H1 (cell line): Measurements from ENCODE around the gene NRXN3. TPM values are rescaled to one million over a fixed set of nuclear protein-coding genes. Genes with fewer than 3 reads are reported as not detected.

Experiments used
- CTCF ChIA-PET: fragments of 300-600 bp; sonication (Branson Sonifier 250); formaldehyde crosslinking; loops from one replicate; lab custom pipeline; 2021; ENCODE audit not compliant: partially characterized antibody; lab: Charles Lee
- POLR2A ChIA-PET: fragments of 300-600 bp; sonication (Branson Sonifier 250); formaldehyde crosslinking; loops from one replicate; lab custom pipeline; 2021; ENCODE audit warnings: inconsistent platforms; ENCODE audit not compliant: partially characterized antibody; lab: Charles Lee
- DNase-seq, 2 experiments: peaks; one replicate each; pipeline versions ENCODE4 v3.0.0 to v3.0.0-alpha.2; 2010 to 2022; ENCODE audit warnings: low spot score in 2 of 2, low read depth in 1 of 2, mixed read lengths in 1 of 2
- FAIRE-seq: peaks from 2 replicates; lab custom pipeline; 2011; peaks lifted over from hg19 to GRCh38; lab: Jason Lieb, UNC
- H2AFZ ChIP-seq: 2 replicates; pipeline ENCODE4 v1.8.1; 2012; ENCODE audit warnings: low read length, inconsistent platforms
- H2AK5ac ChIP-seq: 2 replicates; pipeline ENCODE4 v1.6.1; 2013; ENCODE audit warnings: low read depth, low read length
- H2BK120ac ChIP-seq: replicated peaks from 2 replicates; pipeline ENCODE3; 2013; ENCODE audit warnings: low read depth, low read length, inconsistent platforms
- H2BK12ac ChIP-seq: 2 replicates; pipeline ENCODE4 v1.6.1; 2013; ENCODE audit warnings: low read depth, low read length
- H2BK15ac ChIP-seq: 2 replicates; pipeline ENCODE4 v1.6.1; 2013; ENCODE audit warnings: low read length
- H2BK20ac ChIP-seq: 2 replicates; pipeline ENCODE4 v1.6.1; 2013; ENCODE audit warnings: low read length
- H2BK5ac ChIP-seq: 2 replicates; pipeline ENCODE4 v1.6.1; 2013; ENCODE audit warnings: low read depth, low read length
- H3K14ac ChIP-seq: 2 replicates; pipeline ENCODE4 v1.6.1; 2013; ENCODE audit warnings: inconsistent platforms; ENCODE audit not compliant: insufficient read length
- H3K18ac ChIP-seq: 2 replicates; pipeline ENCODE4 v1.6.1; 2013; ENCODE audit warnings: low read length; ENCODE audit errors: extremely low read depth
- H3K23ac ChIP-seq: 2 replicates; pipeline ENCODE4 v1.6.1; 2013; ENCODE audit warnings: inconsistent platforms; ENCODE audit not compliant: insufficient read length
- H3K23me2 ChIP-seq: 2 replicates; pipeline ENCODE4 v1.6.1; 2013; ENCODE audit warnings: low read depth, low read length
- H3K27ac ChIP-seq: 2 replicates; pipeline ENCODE4 v1.6.1; 2011; ENCODE audit warnings: low read depth, low read length, inconsistent platforms
- H3K27me3 ChIP-seq, 4 experiments: replicated peaks in 1 of 4; 1 replicate in 1 of 4; 2 replicates in 3 of 4; pipeline versions ENCODE4 v1.6.1 to v1.8.1; 2011 to 2013; ENCODE audit warnings: low read length in 3 of 4, mild to moderate bottlenecking in 3 of 4, inconsistent platforms in 2 of 4, mixed read lengths in 2 of 4, moderate library complexity in 1 of 4; ENCODE audit not compliant: control insufficient read depth in 3 of 4, insufficient read depth in 3 of 4; ENCODE audit errors: extremely low read depth in 1 of 4
- H3K36me3 ChIP-seq, 4 experiments: 2 replicates each; pipeline versions ENCODE4 v1.6.1 to v1.8.1; 2011 to 2013; ENCODE audit warnings: mild to moderate bottlenecking in 4 of 4, low read length in 3 of 4, moderate library complexity in 2 of 4, control low read depth in 1 of 4, inconsistent platforms in 1 of 4; ENCODE audit not compliant: insufficient read depth in 4 of 4, control insufficient read depth in 2 of 4
- H3K4ac ChIP-seq: replicated peaks from 2 replicates; pipeline ENCODE3; 2013; ENCODE audit warnings: low read length, low read depth, mixed read lengths, inconsistent platforms; ENCODE audit not compliant: insufficient read length
- H3K4me1 ChIP-seq, 4 experiments: replicated peaks in 1 of 4; 1 replicate in 1 of 4; 2 replicates in 3 of 4; pipeline versions ENCODE4 v1.6.1 to v1.8.1; 2011 to 2013; ENCODE audit warnings: low read length in 3 of 4, inconsistent platforms in 2 of 4, mixed read lengths in 1 of 4; ENCODE audit not compliant: insufficient read depth in 4 of 4, control insufficient read depth in 3 of 4
- H3K4me2 ChIP-seq, 2 experiments: 2 replicates each; pipeline versions ENCODE4 v1.6.1 to v1.8.1; 2011 to 2013; ENCODE audit warnings: low read depth in 2 of 2, low read length in 2 of 2, control low read depth in 1 of 2, inconsistent platforms in 1 of 2, mild to moderate bottlenecking in 1 of 2; ENCODE audit not compliant: insufficient read depth in 1 of 2
- H3K4me3 ChIP-seq, 4 experiments: fragments of 200-600, 300-600 bp in 1 of 4; sonication (generic), shearing (Covaris generic), sonication (Bioruptor Twin) in 1 of 4; 2 replicates each; pipeline versions ENCODE4 v1.5.1 to v1.8.1; 2011 to 2016; ENCODE audit warnings: low read length in 4 of 4, low read depth in 3 of 4, control low read depth in 2 of 4, inconsistent platforms in 2 of 4, mild to moderate bottlenecking in 2 of 4, mixed read lengths in 1 of 4, moderate library complexity in 1 of 4; ENCODE audit not compliant: insufficient read depth in 2 of 4; ENCODE audit errors: extremely low read depth in 1 of 4
- H3K56ac ChIP-seq: replicated peaks from 2 replicates; pipeline ENCODE3; 2013; ENCODE audit warnings: low read depth, mild to moderate bottlenecking, mixed read lengths, low read length, inconsistent platforms; ENCODE audit not compliant: insufficient read length
- H3K79me1 ChIP-seq: 2 replicates; pipeline ENCODE4 v1.6.1; 2013; ENCODE audit warnings: low read depth, low read length, control low read depth
- H3K79me2 ChIP-seq, 2 experiments: 2 replicates each; pipeline versions ENCODE4 v1.6.1 to v1.8.1; 2012 to 2013; ENCODE audit warnings: low read length in 2 of 2, mild to moderate bottlenecking in 2 of 2, inconsistent platforms in 1 of 2; ENCODE audit not compliant: insufficient read depth in 2 of 2, control insufficient read depth in 1 of 2
- H3K9ac ChIP-seq, 4 experiments: replicated peaks in 1 of 4; 1 replicate in 1 of 4; 2 replicates in 3 of 4; pipeline versions ENCODE4 v1.6.1 to v1.8.1; 2011 to 2013; ENCODE audit warnings: low read depth in 3 of 4, low read length in 3 of 4, control low read depth in 2 of 4, mild to moderate bottlenecking in 2 of 4, moderate library complexity in 2 of 4, inconsistent platforms in 1 of 4; ENCODE audit errors: extremely low read depth in 1 of 4
- H3K9me3 ChIP-seq, 2 experiments: 2 replicates each; pipeline versions ENCODE4 v1.6.1 to v1.8.1; 2012 to 2013; ENCODE audit warnings: mild to moderate bottlenecking in 2 of 2, moderate library complexity in 2 of 2, control low read depth in 1 of 2, inconsistent platforms in 1 of 2, low read depth in 1 of 2, low read length in 1 of 2, mixed read lengths in 1 of 2; ENCODE audit not compliant: insufficient read depth in 2 of 2
- H4K20me1 ChIP-seq, 2 experiments: replicated peaks in 1 of 2; 2 replicates each; pipeline versions ENCODE3 to v1.8.1; 2011 to 2013; ENCODE audit warnings: inconsistent platforms in 2 of 2, low read length in 2 of 2, mild to moderate bottlenecking in 1 of 2; ENCODE audit not compliant: insufficient read depth in 2 of 2, control insufficient read depth in 1 of 2
- H4K5ac ChIP-seq: 2 replicates; pipeline ENCODE4 v1.6.1; 2013; ENCODE audit warnings: low read length, low read depth, mixed read lengths, inconsistent platforms; ENCODE audit not compliant: insufficient read length
- H4K8ac ChIP-seq: 2 replicates; pipeline ENCODE4 v1.8.0; 2013; ENCODE audit warnings: mild to moderate bottlenecking, moderate library complexity, low read length, inconsistent platforms; ENCODE audit not compliant: insufficient read depth; ENCODE audit errors: extremely low read depth
- H4K91ac ChIP-seq: replicated peaks from 2 replicates; pipeline ENCODE3; 2013; ENCODE audit warnings: low read length, mixed read lengths, inconsistent platforms; ENCODE audit not compliant: insufficient read length
- BACH1 ChIP-seq: IDR thresholded peaks from 2 replicates; pipeline ENCODE4 v1.6.1; 2012; ENCODE audit warnings: low read length, improper control_type of control experiment
- BCL11A ChIP-seq, 2 experiments: IDR thresholded peaks; one replicate each; pipeline ENCODE4 v1.6.1; 2011; ENCODE audit warnings: low read depth in 2 of 2, low read length in 2 of 2, mild to moderate bottlenecking in 2 of 2
- CBX5 ChIP-seq: fragments of 300-800, 300-1000 bp; sonication (generic); IDR thresholded peaks from 2 replicates; pipeline ENCODE4 v1.7.1; 2016; ENCODE audit warnings: antibody characterized with exemption, low read length, low read depth
- CBX8 ChIP-seq: fragments of 300-800, 300-1000 bp; sonication (generic); IDR thresholded peaks from 2 replicates; pipeline ENCODE4 v1.7.1; 2016; ENCODE audit warnings: low read depth, low read length, borderline replicate concordance
- CHD1 ChIP-seq: IDR thresholded peaks from 2 replicates; pipeline ENCODE4 v1.6.1; 2012; ENCODE audit warnings: low read depth, low read length, improper control_type of control experiment
- CHD2 ChIP-seq: IDR thresholded peaks from 2 replicates; pipeline ENCODE4 v1.6.1; 2012; ENCODE audit warnings: low read length, improper control_type of control experiment
- JUN ChIP-seq: IDR thresholded peaks from 2 replicates; pipeline ENCODE4 v1.6.1; 2011; ENCODE audit warnings: low read depth, mild to moderate bottlenecking, improper control_type of control experiment, low read length
- KDM1A ChIP-seq: fragments of 200-600, 300-600 bp; sonication (generic); IDR thresholded peaks from 2 replicates; pipeline ENCODE4 v1.7.1; 2016; ENCODE audit warnings: mild to moderate bottlenecking, low read length, borderline replicate concordance
- KDM4A ChIP-seq: IDR thresholded peaks from one replicate; pipeline ENCODE4 v1.7.1; 2012; ENCODE audit warnings: low read depth, mild to moderate bottlenecking, moderate library complexity, low read length, inconsistent platforms; ENCODE audit not compliant: severe bottlenecking
- NRF1 ChIP-seq: IDR thresholded peaks from 2 replicates; pipeline ENCODE4 v1.6.1; 2011; ENCODE audit warnings: mild to moderate bottlenecking, low read depth, low read length, improper control_type of control experiment
- SIN3A ChIP-seq, 2 experiments: IDR thresholded peaks in 1 of 2; conservative IDR thresholded peaks in 1 of 2; 2 replicates each; pipeline ENCODE4 v1.6.1; 2011 to 2012; ENCODE audit warnings: low read length in 2 of 2, improper control_type of control experiment in 1 of 2, low read depth in 1 of 2, mild to moderate bottlenecking in 1 of 2
- SIX5 ChIP-seq: IDR thresholded peaks from 2 replicates; pipeline ENCODE4 v1.6.1; 2011; ENCODE audit warnings: mild to moderate bottlenecking, low read depth, low read length
- TAF7 ChIP-seq: optimal IDR thresholded peaks from 2 replicates; pipeline ENCODE3; 2011; ENCODE audit warnings: low read depth, mild to moderate bottlenecking, inconsistent platforms, low read length, moderate library complexity, borderline replicate concordance
- TBP ChIP-seq: IDR thresholded peaks from 2 replicates; pipeline ENCODE4 v1.6.1; 2011; ENCODE audit warnings: low read depth, low read length, improper control_type of control experiment
- WGBS, 2 experiments: shearing (Covaris generic) in 1 of 2; methylation state at CpG; one replicate each; pipeline versions ENCODE4 v1.1.6 to v1.1.7; 2013 to 2015; ENCODE audit warnings: low lambda C conversion rate in 2 of 2, mixed read lengths in 2 of 2, inconsistent platforms in 1 of 2, low coverage in 1 of 2, missing lambda C conversion rate in 1 of 2; ENCODE audit not compliant: insufficient replicate concordance in 2 of 2, insufficient coverage in 1 of 2, insufficient read length in 1 of 2; ENCODE audit errors: extremely low coverage in 1 of 2, missing lambda C conversion rate in 1 of 2; 5-methylcytosine and 5-hydroxymethylcytosine counted together
- polyA plus RNA-seq, 7 experiments: library from polyadenylated mRNA; depleted of rRNA in 3 of 7; stranded (reverse) in 5 of 7; unstranded in 2 of 7; fragments of >200 nt in 5 of 7; fragments of 200-250 nt in 2 of 7; gene quantifications; 1 replicate in 5 of 7; 2 replicates in 1 of 7; 4 replicates in 1 of 7; pipeline versions ENCODE4 v1.2.1 to v1.2.3, GENCODE V29; 2011 to 2013; ENCODE audit warnings: missing spikeins in 2 of 7, mixed read lengths in 2 of 7
- total RNA-seq: library from RNA; stranded (reverse); fragmentation: NEBNext Ultra II Directional; extraction: Animal tissue kit (Norgen Biotek cat#: 25700); gene quantifications from 2 replicates; pipeline ENCODE4 v1.2.1, GENCODE V29; 2021

The NRXN3 gene
- total and polyA plus RNA-seq, 2 of the 8 experiments (the other 6 are each of a cell fraction or from before 2014, with no cell fraction given), result 2.6 to 4.1 TPM

DNA sequence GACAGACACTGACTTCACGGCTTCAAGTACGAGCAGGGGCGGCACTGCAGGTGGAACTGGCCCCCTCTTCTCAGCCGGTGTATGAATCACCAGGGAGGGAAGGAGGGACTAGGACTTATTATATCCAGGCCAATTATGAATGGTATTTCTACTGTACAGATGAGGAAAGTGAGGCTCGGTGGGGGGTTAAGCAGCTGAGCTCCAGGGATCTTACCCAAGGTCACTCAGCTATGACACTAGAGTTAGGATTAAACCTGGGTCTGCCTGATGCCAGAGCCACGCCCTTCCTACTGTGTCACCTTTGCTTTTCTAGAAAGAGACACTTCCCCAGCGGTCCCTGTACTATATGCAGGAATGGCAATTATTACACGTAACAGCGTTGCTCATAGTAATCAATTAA lies 42.2 kb upstream of the NRXN3 start:
- Histone ChIP-seq H3K23ac (no peak overlapping the region), H2BK12ac (no peak overlapping the region), H2BK5ac (no peak overlapping the region), H3K4me3 (no peak overlapping the region), H2BK15ac (no peak overlapping the region), H3K79me2 (no peaks in the 10 kb centered on the region), H3K36me3 (no peaks in the 10 kb centered on the region), H3K4ac (no peak overlapping the region), H3K9me3 (no peaks in the 10 kb centered on the region), H4K20me1 (no peaks in the 10 kb centered on the region), H3K4me1 (0 out of 7 replicates have a peak, but pooled peaks cover 0 to 2% (median 0%) of the 10 kb centered on the region in 4 experiments), H2BK20ac (no peak overlapping the region), H4K91ac (no peak overlapping the region), H3K79me1 (no peaks in the 10 kb centered on the region), H3K18ac (no peak overlapping the region), H3K9ac (no peak overlapping the region), H2AFZ (no peak overlapping the region), H2BK120ac (no peak overlapping the region), H3K56ac (no peak overlapping the region), H3K14ac (no peak overlapping the region), H3K4me2 (no peak overlapping the region), H4K8ac (no peak overlapping the region), H3K27ac (no peak overlapping the region), H4K5ac (no peak overlapping the region), H3K27me3 (no peaks in the 10 kb centered on the region), H3K23me2 (no peaks in the 10 kb centered on the region; the same call in 1 of the 2 replicates), H2AK5ac (no peak overlapping the region)
- ChIA-PET CTCF (interaction anchor here (0.6 kb wide), 1 partner anchor 37 kb away, joined by 3 read pairs; no protein-coding TSS in a partner anchor), POLR2A (no interaction called here)
- DNase-seq (no peak), FAIRE-seq (no peak)
- 86% methylated on average over 9 of the region's 9 CpGs; no CpG with 5 or more reads in 1 of the 2 experiments for WGBS, 2 experiments
- TF ChIP-seq SIN3A (conservative IDR thresholded peaks at IDR 0.05 in 1 of 2, IDR thresholded peaks at IDR 0.05 in 1 of 2; ENCODE audit: low read depth in 1 of 2, low read length in 2 of 2) (no peak), BACH1 (no peak), NRF1 (no peak), CBX5 (no peak), KDM1A (no peak), CBX8 (no peak), JUN (no peak), KDM4A (no peak), TBP (no peak), TAF7 (no peak), CHD1 (no peak), BCL11A (IDR thresholded peaks at IDR 0.05; ENCODE audit: low read depth in 2 of 2, low read length in 2 of 2) (no peak), SIX5 (no peak), CHD2 (no peak)
